DOHH2 (cell line): ENCODE measurements around the gene PRR36.

Experiments used
- H3F3A ChIP-seq: fragments of 200-600 bp; sonication (generic), shearing (Covaris generic); 2 replicates; pipeline ENCODE4 v1.6.0; 2016; ENCODE audit warnings: antibody characterized with exemption, mild to moderate bottlenecking; ENCODE audit not compliant: control insufficient read depth, insufficient read depth
- H3K27ac ChIP-seq: fragments of 200-600 bp; sonication (generic); 2 replicates; pipeline ENCODE4 v1.5.1; 2014; ENCODE audit warnings: low read depth, mild to moderate bottlenecking, low read length, moderate library complexity
- H3K27me3 ChIP-seq: fragments of 200-600 bp; sonication (generic); 2 replicates; pipeline ENCODE4 v1.6.1; 2014; ENCODE audit warnings: mild to moderate bottlenecking, low read length, mixed read lengths; ENCODE audit not compliant: control insufficient read depth
- H3K36me3 ChIP-seq: fragments of 200-600 bp; sonication (generic); 2 replicates; pipeline ENCODE4 v1.6.1; 2014; ENCODE audit warnings: mild to moderate bottlenecking, low read length, moderate library complexity, mixed read lengths; ENCODE audit not compliant: control insufficient read depth
- H3K4me1 ChIP-seq: fragments of 200-600 bp; sonication (generic); 2 replicates; pipeline ENCODE4 v1.6.1; 2014; ENCODE audit warnings: mild to moderate bottlenecking, low read length, mixed read lengths; ENCODE audit not compliant: control insufficient read depth
- H3K4me2 ChIP-seq: fragments of 200-600 bp; sonication (generic); 2 replicates; pipeline ENCODE4 v1.6.0; 2014; ENCODE audit warnings: mild to moderate bottlenecking, low read length, moderate library complexity
- H3K4me3 ChIP-seq: fragments of 200-600 bp; sonication (generic); 2 replicates; pipeline ENCODE4 v1.5.1; 2014; ENCODE audit warnings: mild to moderate bottlenecking, low read length, mixed read lengths
- H3K79me2 ChIP-seq: fragments of 200-600 bp; sonication (generic); 2 replicates; pipeline ENCODE4 v1.6.1; 2014; ENCODE audit warnings: mild to moderate bottlenecking, low read length, mixed read lengths; ENCODE audit not compliant: control insufficient read depth
- H3K9me2 ChIP-seq: fragments of 200-600 bp; sonication (generic); replicated peaks from 2 replicates; pipeline ENCODE4 v1.6.1; 2014; ENCODE audit warnings: mild to moderate bottlenecking, low read length, mixed read lengths; ENCODE audit not compliant: control insufficient read depth
- H3K9me3 ChIP-seq: fragments of 200-600 bp; sonication (generic); 2 replicates; pipeline ENCODE4 v1.6.1; 2014; ENCODE audit warnings: antibody characterized with exemption, low read length, mixed read lengths; ENCODE audit not compliant: control insufficient read depth, insufficient read depth
- H4K20me1 ChIP-seq: fragments of 200-600 bp; sonication (generic); 2 replicates; pipeline ENCODE4 v1.6.0; 2014; ENCODE audit warnings: low read depth, mild to moderate bottlenecking, antibody characterized with exemption, low read length, moderate library complexity; ENCODE audit not compliant: control insufficient read depth, insufficient read depth
- CTCF ChIP-seq: fragments of 200-600 bp; sonication (generic); IDR thresholded peaks from one replicate; pipeline ENCODE4 v1.5.1; 2014; ENCODE audit warnings: antibody characterized with exemption, mild to moderate bottlenecking, low read depth, low read length; ENCODE audit not compliant: poor library complexity, severe bottlenecking
- EZH2phosphoT487 ChIP-seq: fragments of 200-600 bp; sonication (generic); IDR thresholded peaks from 2 replicates; pipeline ENCODE4 v1.6.1; 2017; ENCODE audit warnings: borderline replicate concordance, mild to moderate bottlenecking, antibody characterized with exemption, low read length, moderate library complexity, mixed read lengths

The PRR36 gene

GRCh38 chr19:7883105-7883504 is 8.9 kb upstream of the PRR36 start:
- no peak overlapping the region for H3K4me2 ChIP-seq
- TF ChIP-seq EZH2phosphoT487 (no peak), CTCF (no peak)
- no peak overlapping the region for H3K27ac ChIP-seq
- no peaks in the 10 kb centered on the region for H3K79me2 ChIP-seq
- H3F3A ChIP-seq, result no peaks in the 10 kb centered on the region
- no peaks in the 10 kb centered on the region for H3K36me3 ChIP-seq
- peaks cover 4% of the 10 kb centered on the region; the same call in 1 of the 2 replicates for H3K27me3 ChIP-seq
- H3K4me3 ChIP-seq, result no peak overlapping the region
- no peaks in the 10 kb centered on the region for H3K4me1 ChIP-seq
- no peaks in the 10 kb centered on the region for H3K9me3 ChIP-seq
- no peaks in the 10 kb centered on the region for H4K20me1 ChIP-seq
- no peaks in the 10 kb centered on the region for H3K9me2 ChIP-seq

- no peaks in the 10 kb centered on the region for H3K36me3 ChIP-seq
- no peaks in the 10 kb centered on the region for H3K9me2 ChIP-seq
- no peak overlapping the region for H3K27ac ChIP-seq
- no peaks in the 10 kb centered on the region for H4K20me1 ChIP-seq
- H3K79me2 ChIP-seq, result no peaks in the 10 kb centered on the region
- H3K4me2 ChIP-seq, result no peak overlapping the region
- no peak overlapping the region for H3K4me3 ChIP-seq
- TF ChIP-seq CTCF, result no peak
- TF ChIP-seq EZH2phosphoT487, result no peak
- H3K4me1 ChIP-seq, result no peaks in the 10 kb centered on the region
- no peaks in the 10 kb centered on the region for H3K9me3 ChIP-seq
- H3K27me3 ChIP-seq, result no peaks in the 10 kb centered on the region
- H3F3A ChIP-seq, result no peaks in the 10 kb centered on the region
Measured at GRCh38 chr19:7881910-7882309, 7.7 kb upstream of the PRR36 start.

GRCh38 chr19:7879836-7880235 is 5.6 kb upstream of the PRR36 start:
- Histone ChIP-seq H3K4me2 (no peak overlapping the region), H4K20me1 (no peaks in the 10 kb centered on the region), H3K27ac (no peak overlapping the region), H3F3A (no peaks in the 10 kb centered on the region), H3K9me3 (no peaks in the 10 kb centered on the region), H3K79me2 (no peaks in the 10 kb centered on the region), H3K4me1 (no peaks in the 10 kb centered on the region), H3K27me3 (peaks cover under 1% of the 10 kb centered on the region; the same call in 1 of the 2 replicates), H3K9me2 (no peaks in the 10 kb centered on the region), H3K4me3 (no peak overlapping the region), H3K36me3 (no peaks in the 10 kb centered on the region)
- TF ChIP-seq EZH2phosphoT487 (no peak), CTCF (no peak)
